NCI-H2029 (cell line): ENCODE results near the gene RNU5B-1.

ENCODE experiments used
- DNase-seq: peaks from one replicate; lab custom pipeline; 2025; lab: John Stamatoyannopoulos, UW

Gene RNU5B-1

GRCh38 chr15:65289261-65289854, 15.1 kb upstream of the RNU5B-1 start:
- no peak for DNase-seq

- no peak for DNase-seq
Measured at GRCh38 chr15:65290228-65290627, 14.2 kb upstream of the RNU5B-1 start.

- DNase-seq: no peak
Measured at GRCh38 chr15:65292938-65293518, 11.4 kb upstream of the RNU5B-1 start.

- no peak for DNase-seq
Measured at GRCh38 chr15:65298731-65299130, 5.7 kb upstream of the RNU5B-1 start.

GRCh38 chr15:65300924-65301441, 3.5 kb upstream of the RNU5B-1 start:
- no peak for DNase-seq

- DNase-seq: no peak
Measured at GRCh38 chr15:65302061-65302460, 2.4 kb upstream of the RNU5B-1 start.

GRCh38 chr15:65303687-65304380, 643 bp upstream of the RNU5B-1 start:
- no peak for DNase-seq

GRCh38 chr15:65305150-65305758, 777 bp downstream of the RNU5B-1 start:
- DNase-seq: no peak

GRCh38 chr15:65305776-65306175, 1.3 kb downstream of the RNU5B-1 start:
- DNase-seq: no peak

GRCh38 chr15:65306551-65306950, 2.1 kb downstream of the RNU5B-1 start:
- no peak for DNase-seq

GRCh38 chr15:65307978-65308377, 3.5 kb downstream of the RNU5B-1 start:
- DNase-seq: no peak

- DNase-seq: no peak
Measured at GRCh38 chr15:65309882-65310418, 5.5 kb downstream of the RNU5B-1 start.

GRCh38 chr15:65310431-65311137, 6.1 kb downstream of the RNU5B-1 start:
- no peak for DNase-seq

- no peak for DNase-seq
Measured at GRCh38 chr15:65311760-65312159, 7.3 kb downstream of the RNU5B-1 start.

GRCh38 chr15:65312400-65312916, 8.0 kb downstream of the RNU5B-1 start:
- no peak for DNase-seq

GRCh38 chr15:65318870-65319356, 14.4 kb downstream of the RNU5B-1 start:
- peak; percentile 43 for DNase-seq

- DNase-seq: peak; percentile 52
Measured at GRCh38 chr15:65323071-65323511, 18.6 kb downstream of the RNU5B-1 start.

GRCh38 chr15:65326117-65326526, 21.6 kb downstream of the RNU5B-1 start:
- DNase-seq: peak; percentile 42

- no peak for DNase-seq
Measured at GRCh38 chr15:65326818-65327217, 22.3 kb downstream of the RNU5B-1 start.

GRCh38 chr15:65327651-65328393, 23.3 kb downstream of the RNU5B-1 start:
- no peak for DNase-seq
